Gastrocnemius medialis (tissue), 4 donors: ENCODE measurements around the gene EID2B. TPM values are rescaled to one million over a fixed set of nuclear protein-coding genes. Genes with fewer than 3 reads are reported as not detected.

Experiments used
- ATAC-seq, 2 donors: fragments of 150-250 bp; one replicate each; pipeline ENCODE4 v1.9.1; 2016
- DNase-seq, 2 donors: peaks; one replicate each; pipeline ENCODE4 v3.0.0-alpha.2; 2019
- H3K27ac ChIP-seq, 4 donors: fragments of 200-600 bp; sonication (generic); 1 replicate in 1 of 4; 2 replicates in 3 of 4; pipeline ENCODE4 v1.5.1; 2016 to 2018; ENCODE audit warnings: mild to moderate bottlenecking in 2 of 4, moderate library complexity in 1 of 4
- H3K27me3 ChIP-seq, 3 donors: fragments of 200-600 bp; sonication (generic) in 2 of 3; 1 replicate in 1 of 3; 2 replicates in 2 of 3; pipeline versions ENCODE4 v1.5.1 to v1.6.0; 2016 to 2019; ENCODE audit warnings: mild to moderate bottlenecking in 1 of 3, moderate library complexity in 1 of 3
- H3K36me3 ChIP-seq, 2 donors: fragments of 200-600 bp; sonication (generic) in 1 of 2; one replicate each; pipeline ENCODE4 v1.5.1; 2017 to 2018
- H3K4me1 ChIP-seq, 2 donors: fragments of 200-600 bp; sonication (generic) in 1 of 2; one replicate each; pipeline ENCODE4 v1.5.1; 2016 to 2017; ENCODE audit warnings: mild to moderate bottlenecking in 2 of 2
- H3K4me3 ChIP-seq, 4 donors: fragments of 200-600 bp; sonication (generic) in 3 of 4; 1 replicate in 1 of 4; 2 replicates in 3 of 4; pipeline ENCODE4 v1.5.1; 2016 to 2019; ENCODE audit warnings: mild to moderate bottlenecking in 2 of 4
- H3K9me3 ChIP-seq, 3 donors: fragments of 200-600 bp; sonication (generic) in 2 of 3; 1 replicate in 1 of 3; 2 replicates in 2 of 3; pipeline ENCODE4 v1.5.1; 2016 to 2019
- POLR2A ChIP-seq, 2 donors: fragments of 450-650 bp; IDR thresholded peaks; one replicate each; pipeline ENCODE4 v1.6.1; 2017; ENCODE audit warnings: antibody characterized with exemption in 2 of 2, mild to moderate bottlenecking in 2 of 2, moderate library complexity in 2 of 2
- in situ Hi-C, 4 donors: fragments of 200-750 bp; cut with MboI; loops; one replicate each; pipeline versions ENCODE4 v1.15.0 to v1.8.0; 2017; ENCODE audit warnings: low sequenced_read_pairs in 4 of 4
- intact Hi-C: fragments of 100-400 bp; cut with DNase I; formaldehyde crosslinking; loops from one replicate; pipeline ENCODE4 v1.15.1; 2023; ENCODE audit warnings: low total_unique reads
- total RNA-seq, 4 donors: library from RNA; depleted of rRNA; stranded (reverse); fragments of >200 nt; gene quantifications; one replicate each; pipeline versions ENCODE4 v1.1.0 to v1.2.3, GENCODE V29; 2016
- TF ChIP-seq, protein P1 (sequence below), 5 experiments: fragments of 450-650 bp in 3 of 5; fragments of 200-600 bp in 2 of 5; sonication (generic) in 2 of 5; IDR thresholded peaks in 4 of 5; conservative IDR thresholded peaks in 1 of 5; 1 replicate in 4 of 5; 2 replicates in 1 of 5; pipeline ENCODE4 v1.5.1; 2016 to 2019; ENCODE audit warnings: antibody characterized with exemption in 5 of 5, mild to moderate bottlenecking in 3 of 5, moderate library complexity in 3 of 5

The EID2B gene
- total RNA-seq, 4 donors from 2014 or later, result 0.91 to 6.5 (median 1.2) TPM

DNA sequence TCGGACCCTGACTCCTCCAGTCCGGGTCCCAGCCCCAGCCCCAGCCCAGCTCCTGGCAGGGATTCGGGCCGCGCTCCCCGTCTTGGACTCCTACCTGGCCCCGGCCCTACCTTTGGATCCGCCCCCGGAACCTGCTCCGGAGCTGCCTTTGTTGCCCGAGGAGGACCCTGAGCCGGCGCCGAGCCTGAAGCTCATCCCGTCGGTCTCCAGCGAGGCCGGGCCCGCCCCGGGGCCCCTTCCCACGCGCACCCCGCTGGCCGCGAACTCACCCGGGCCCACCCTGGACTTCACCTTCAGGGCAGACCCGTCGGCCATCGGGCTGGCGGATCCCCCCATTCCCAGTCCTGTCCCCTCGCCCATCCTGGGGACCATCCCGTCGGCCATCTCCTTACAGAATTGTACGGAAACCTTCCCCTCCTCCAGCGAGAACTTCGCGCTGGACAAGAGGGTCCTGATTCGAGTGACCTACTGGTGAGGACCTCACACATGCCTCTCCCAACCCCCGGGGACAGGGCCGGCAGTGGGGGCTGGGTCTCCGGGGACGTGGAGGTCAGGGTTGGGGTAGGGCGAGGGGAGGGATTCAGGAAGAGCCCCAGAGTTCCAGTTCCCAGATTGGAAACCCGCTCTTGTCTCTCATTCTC, 17.0 kb downstream of the EID2B start:
- H3K9me3 ChIP-seq, result no peaks in the 10 kb centered on the region
- TF ChIP-seq, protein P1, sequence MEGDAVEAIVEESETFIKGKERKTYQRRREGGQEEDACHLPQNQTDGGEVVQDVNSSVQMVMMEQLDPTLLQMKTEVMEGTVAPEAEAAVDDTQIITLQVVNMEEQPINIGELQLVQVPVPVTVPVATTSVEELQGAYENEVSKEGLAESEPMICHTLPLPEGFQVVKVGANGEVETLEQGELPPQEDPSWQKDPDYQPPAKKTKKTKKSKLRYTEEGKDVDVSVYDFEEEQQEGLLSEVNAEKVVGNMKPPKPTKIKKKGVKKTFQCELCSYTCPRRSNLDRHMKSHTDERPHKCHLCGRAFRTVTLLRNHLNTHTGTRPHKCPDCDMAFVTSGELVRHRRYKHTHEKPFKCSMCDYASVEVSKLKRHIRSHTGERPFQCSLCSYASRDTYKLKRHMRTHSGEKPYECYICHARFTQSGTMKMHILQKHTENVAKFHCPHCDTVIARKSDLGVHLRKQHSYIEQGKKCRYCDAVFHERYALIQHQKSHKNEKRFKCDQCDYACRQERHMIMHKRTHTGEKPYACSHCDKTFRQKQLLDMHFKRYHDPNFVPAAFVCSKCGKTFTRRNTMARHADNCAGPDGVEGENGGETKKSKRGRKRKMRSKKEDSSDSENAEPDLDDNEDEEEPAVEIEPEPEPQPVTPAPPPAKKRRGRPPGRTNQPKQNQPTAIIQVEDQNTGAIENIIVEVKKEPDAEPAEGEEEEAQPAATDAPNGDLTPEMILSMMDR (IDR thresholded peaks at IDR 0.05 in 4 of 5, conservative IDR thresholded peaks at IDR 0.05 in 1 of 5), result no peak
- TF ChIP-seq POLR2A (IDR thresholded peaks at IDR 0.05), result no peak
- intact Hi-C loops, result no loop called here
- in situ Hi-C loops, result no loop called here
- no peak overlapping the region for H3K27ac ChIP-seq
- DNase-seq (no peak), ATAC-seq (no peak)
- no peaks in the 10 kb centered on the region for H3K4me1 ChIP-seq
- peaks cover 33 to 62% (median 55%) of the 10 kb centered on the region in 3 donors for H3K27me3 ChIP-seq
- no peaks in the 10 kb centered on the region for H3K36me3 ChIP-seq
- peak overlapping the region in 3 of 4 donors; percentile 2 to 25 (median 25) for H3K4me3 ChIP-seq

GRCh38 chr19:39514840-39515550, 17.7 kb downstream of the EID2B start, which contains the start of gene SELENOV:
Gene SELENOV (plus strand): TSS chr19:39515139. CDS start chr19:39515213, 74 bp downstream.
- H3K36me3 ChIP-seq, result no peaks in the 10 kb centered on the region
- TF ChIP-seq, protein P1 (IDR thresholded peaks at IDR 0.05 in 4 of 5, conservative IDR thresholded peaks at IDR 0.05 in 1 of 5), result no peak
- no peak for DNase-seq
- peaks cover 33 to 66% (median 55%) of the 10 kb centered on the region in 3 donors for H3K27me3 ChIP-seq
- H3K4me3 ChIP-seq, result peak within 1 kb of the TSS in 3 of 4 donors; percentile 2 to 25 (median 25)
- no peak for ATAC-seq
- no peak within 1 kb of the TSS for H3K27ac ChIP-seq
- in situ Hi-C loops (no loop called here), intact Hi-C loops (no loop called here)
- H3K4me1 ChIP-seq, result no peaks in the 10 kb centered on the region
- no peaks in the 10 kb centered on the region for H3K9me3 ChIP-seq

DNA sequence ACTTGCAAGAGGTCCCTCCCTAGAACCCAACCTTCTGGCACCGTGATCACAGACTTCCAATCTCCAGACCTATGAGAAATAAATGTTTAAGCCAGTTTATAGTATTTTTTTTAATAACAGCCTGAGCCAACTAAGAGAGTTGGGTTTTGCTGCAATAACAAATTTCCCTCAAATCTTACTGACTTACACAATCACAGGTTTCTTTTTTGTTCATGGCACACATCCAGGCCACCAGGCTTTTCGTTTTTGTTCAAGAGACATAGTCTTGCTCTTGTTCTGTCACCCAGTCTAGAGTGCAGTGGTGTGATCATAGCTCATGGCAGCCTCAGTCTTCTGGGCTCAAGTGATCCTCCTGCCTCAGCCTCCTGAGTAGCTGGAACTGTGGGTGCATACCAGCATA, 19.7 kb downstream of the EID2B start:
- H3K27me3 ChIP-seq, result peaks cover 50 to 84% (median 66%) of the 10 kb centered on the region in 3 donors
- no peak for DNase-seq
- H3K4me3 ChIP-seq, result no peak overlapping the region
- no peak for ATAC-seq
- in situ Hi-C loops (no loop called here), intact Hi-C loops (no loop called here)
- no peaks in the 10 kb centered on the region for H3K9me3 ChIP-seq
- no peaks in the 10 kb centered on the region for H3K4me1 ChIP-seq
- H3K36me3 ChIP-seq, result no peaks in the 10 kb centered on the region
- TF ChIP-seq, protein P1 (IDR thresholded peaks at IDR 0.05 in 4 of 5, conservative IDR thresholded peaks at IDR 0.05 in 1 of 5), result no peak
- TF ChIP-seq POLR2A (IDR thresholded peaks at IDR 0.05), result no peak
- no peak overlapping the region for H3K27ac ChIP-seq

DNA sequence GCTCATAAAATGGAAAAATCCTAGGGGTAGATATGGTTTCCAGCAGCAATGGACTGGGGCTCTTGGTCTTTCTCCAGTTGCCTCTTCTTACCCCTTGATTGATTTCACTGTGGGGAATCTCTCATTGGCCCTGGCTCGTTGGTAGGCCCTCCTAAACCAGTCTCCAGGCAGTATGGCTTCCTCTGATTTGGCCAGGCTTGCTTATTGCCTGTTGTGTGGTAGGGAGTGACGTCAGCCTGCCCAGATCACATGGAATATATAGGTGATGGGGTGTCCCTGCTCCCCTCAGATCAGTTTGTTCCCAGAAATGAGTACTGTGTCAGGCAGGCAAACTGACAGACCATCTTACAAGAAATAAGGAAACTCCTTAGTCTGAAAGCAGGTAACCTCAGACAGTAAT, 23.4 kb downstream of the EID2B start:
- peaks cover 55 to 84% (median 58%) of the 10 kb centered on the region in 3 donors for H3K27me3 ChIP-seq
- DNase-seq (no peak), ATAC-seq (no peak)
- TF ChIP-seq, protein P1 (IDR thresholded peaks at IDR 0.05 in 4 of 5, conservative IDR thresholded peaks at IDR 0.05 in 1 of 5), result no peak
- TF ChIP-seq POLR2A (IDR thresholded peaks at IDR 0.05), result no peak
- no peak overlapping the region for H3K4me3 ChIP-seq
- in situ Hi-C loops, result no loop called here
- intact Hi-C loops, result no loop called here
- H3K9me3 ChIP-seq, result no peaks in the 10 kb centered on the region
- no peaks in the 10 kb centered on the region for H3K36me3 ChIP-seq
- H3K4me1 ChIP-seq, result no peaks in the 10 kb centered on the region
- H3K27ac ChIP-seq, result no peak overlapping the region
